HL-60/S4 (cell line): ENCODE data around the gene HNMT.
"Not testable (repeated sequence)": the region's sequence is repeated elsewhere in the genome, so short reads cannot be mapped to it uniquely, and the experiment has no call there.

ENCODE experiments used
- in situ Hi-C: fragments of 300-500 bp; cut with MboI; formaldehyde crosslinking; loops from 2 replicates; pipeline ENCODE4 v1.14.3; 2022; ENCODE audit warnings: low sequenced_read_pairs

The HNMT gene

GRCh38 chr2:137964066-137964858 is at the start of gene HNMT:
HNMT (plus strand) TSS chr2:137964473; CDS start chr2:137964492, 19 bp downstream.
- in situ Hi-C loops = no loop called here

GRCh38 chr2:137921105-137921880 is 43.0 kb upstream of the HNMT start:
- in situ Hi-C loops = no loop called here

DNA sequence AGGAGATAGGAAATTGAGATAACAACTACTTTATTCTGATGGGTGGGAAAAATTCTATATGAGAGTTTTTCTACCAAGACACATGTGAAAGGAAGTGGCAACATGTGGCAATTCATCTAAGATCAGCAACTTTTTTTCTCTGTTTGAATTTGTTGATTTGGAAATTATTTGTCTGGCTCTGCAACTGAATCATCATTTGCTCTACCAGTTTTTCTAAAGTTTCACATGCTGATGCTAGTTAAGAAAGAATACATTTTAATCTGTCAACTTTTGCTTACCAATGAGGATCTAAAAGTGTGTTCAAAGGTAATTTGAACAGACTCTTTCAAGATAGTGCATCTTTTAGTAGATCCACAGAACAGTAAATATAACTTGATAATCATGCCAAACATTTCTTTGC is 42.1 kb upstream of the HNMT start:
- in situ Hi-C loops = not testable (repeated sequence)

GRCh38 chr2:137924019-137924418 is 40.3 kb upstream of the HNMT start:
- in situ Hi-C loops = no loop called here

- in situ Hi-C loops = no loop called here
Measured at GRCh38 chr2:137925599-137925998, 38.7 kb upstream of the HNMT start.

DNA sequence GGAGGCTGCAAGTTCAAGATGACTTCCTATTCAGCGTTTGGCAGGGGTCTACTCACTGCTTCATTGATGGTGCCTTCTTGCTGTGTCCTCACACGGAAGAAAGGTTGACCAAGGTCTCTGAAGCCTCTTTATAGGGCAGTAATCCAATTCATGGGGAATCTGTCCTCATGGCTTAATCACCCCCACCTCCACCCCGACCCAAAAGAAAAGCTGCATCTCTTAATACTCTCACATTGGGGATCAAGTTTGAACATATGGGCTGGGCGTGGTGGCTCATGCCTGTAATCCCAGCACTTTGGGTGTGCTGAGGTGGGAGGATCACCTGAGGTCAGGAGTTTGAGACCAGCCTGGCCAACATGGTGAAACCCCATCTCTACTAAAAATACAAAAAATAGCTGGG is 36.4 kb upstream of the HNMT start:
- in situ Hi-C loops = no loop called here

GRCh38 chr2:137928547-137929518 is 35.4 kb upstream of the HNMT start:
- in situ Hi-C loops = no loop called here

GRCh38 chr2:137929519-137929916 is 34.8 kb upstream of the HNMT start:
- in situ Hi-C loops = no loop called here

GRCh38 chr2:137930146-137930545 is 34.1 kb upstream of the HNMT start:
- in situ Hi-C loops = no loop called here

GRCh38 chr2:137935591-137935990 is 28.7 kb upstream of the HNMT start:
- in situ Hi-C loops = no loop called here

DNA sequence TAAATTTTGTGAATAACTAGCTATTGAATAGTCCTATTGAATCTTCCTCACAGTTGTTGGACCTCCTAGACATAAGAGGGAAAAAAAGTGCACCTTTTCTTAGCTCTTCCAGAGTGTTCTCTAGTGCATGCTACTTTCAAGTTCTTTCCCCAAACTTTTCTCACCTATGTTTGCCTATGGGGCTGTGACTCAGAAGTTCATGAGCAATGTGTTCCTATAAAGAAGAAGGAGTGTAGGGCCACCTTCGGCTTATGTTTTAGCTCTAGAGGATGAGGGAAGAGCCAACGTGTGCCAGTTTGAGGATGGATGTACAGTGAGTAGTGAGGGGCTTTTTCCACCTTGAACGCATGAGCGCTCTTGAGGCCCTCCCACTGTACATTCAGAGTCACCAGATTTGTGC is 27.0 kb upstream of the HNMT start:
- in situ Hi-C loops = no loop called here

DNA sequence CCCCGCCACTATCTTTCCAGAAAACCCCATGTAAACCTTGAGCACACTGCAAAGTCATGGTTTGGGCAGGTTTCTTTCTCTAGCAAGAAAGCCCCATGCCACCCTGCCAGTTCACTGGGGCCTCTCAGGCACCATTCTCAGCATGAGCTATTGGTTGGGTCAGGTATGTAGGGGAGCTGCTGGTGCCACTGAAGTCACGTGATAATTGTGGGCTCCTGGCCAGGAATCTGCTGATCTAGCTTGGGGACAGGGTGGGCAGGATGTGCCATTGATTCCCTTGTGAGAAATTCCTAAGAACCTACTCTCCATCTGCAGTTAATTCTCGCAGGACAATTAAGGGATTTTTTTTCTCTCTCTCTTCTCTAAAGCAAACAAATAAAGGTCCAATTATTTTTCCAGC is 26.5 kb upstream of the HNMT start:
- in situ Hi-C loops = no loop called here

DNA sequence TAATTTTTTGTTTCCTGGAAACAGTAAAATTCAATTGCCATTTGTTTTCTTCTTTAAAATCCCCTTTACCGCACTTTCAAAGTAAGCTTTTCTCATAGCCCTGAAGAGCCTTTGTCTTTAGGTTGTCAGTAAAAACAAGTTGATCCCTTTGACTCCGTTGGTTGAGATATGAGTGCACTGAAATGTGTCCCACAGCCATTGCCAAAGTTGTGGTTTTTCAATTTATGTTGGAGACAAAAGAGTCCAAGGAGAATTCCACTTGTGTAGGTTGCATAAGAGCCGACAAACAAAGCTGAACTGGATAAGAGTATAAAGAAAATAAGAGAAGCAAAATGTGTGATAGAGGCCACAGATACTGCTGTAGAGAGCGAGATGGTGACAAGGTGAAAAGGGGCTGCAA is 26.1 kb upstream of the HNMT start:
- in situ Hi-C loops = no loop called here

DNA sequence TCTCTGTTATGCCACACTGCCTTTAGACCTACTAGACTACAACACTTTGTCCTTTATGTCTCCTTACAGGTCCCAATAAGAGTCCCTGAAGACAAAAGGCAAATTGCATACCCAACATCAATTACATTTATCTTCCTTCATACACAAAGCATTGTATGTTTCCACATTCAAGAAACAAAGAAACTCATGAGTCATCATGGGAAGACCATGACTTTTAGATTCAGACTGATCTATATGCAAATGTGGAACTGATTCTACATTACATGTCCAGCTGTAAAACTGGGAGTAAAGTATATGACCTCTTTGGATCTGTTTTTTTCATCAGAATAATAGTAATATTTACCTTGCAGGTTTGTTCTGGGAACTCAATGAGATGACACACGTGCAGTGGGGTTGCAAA is 25.2 kb upstream of the HNMT start:
- in situ Hi-C loops = no loop called here

DNA sequence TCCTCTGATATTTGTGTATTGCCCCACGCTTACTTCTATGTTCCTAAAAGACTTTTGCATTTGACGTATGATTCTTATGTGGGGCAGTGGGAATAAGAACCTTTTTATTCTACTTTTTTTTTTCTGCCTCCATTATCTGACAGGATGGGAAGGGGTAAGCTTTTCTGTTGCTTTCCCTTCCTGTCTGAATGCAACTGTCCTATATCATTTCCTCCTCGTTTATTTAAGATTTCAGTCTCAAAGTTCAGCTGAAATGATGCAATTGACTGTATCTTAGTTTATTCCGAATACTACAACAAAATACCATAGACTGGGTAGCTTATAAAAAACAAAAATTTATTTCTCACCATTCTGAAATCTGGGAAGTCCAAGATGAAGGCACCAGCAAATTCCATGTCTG is 24.1 kb upstream of the HNMT start:
- in situ Hi-C loops = no loop called here

DNA sequence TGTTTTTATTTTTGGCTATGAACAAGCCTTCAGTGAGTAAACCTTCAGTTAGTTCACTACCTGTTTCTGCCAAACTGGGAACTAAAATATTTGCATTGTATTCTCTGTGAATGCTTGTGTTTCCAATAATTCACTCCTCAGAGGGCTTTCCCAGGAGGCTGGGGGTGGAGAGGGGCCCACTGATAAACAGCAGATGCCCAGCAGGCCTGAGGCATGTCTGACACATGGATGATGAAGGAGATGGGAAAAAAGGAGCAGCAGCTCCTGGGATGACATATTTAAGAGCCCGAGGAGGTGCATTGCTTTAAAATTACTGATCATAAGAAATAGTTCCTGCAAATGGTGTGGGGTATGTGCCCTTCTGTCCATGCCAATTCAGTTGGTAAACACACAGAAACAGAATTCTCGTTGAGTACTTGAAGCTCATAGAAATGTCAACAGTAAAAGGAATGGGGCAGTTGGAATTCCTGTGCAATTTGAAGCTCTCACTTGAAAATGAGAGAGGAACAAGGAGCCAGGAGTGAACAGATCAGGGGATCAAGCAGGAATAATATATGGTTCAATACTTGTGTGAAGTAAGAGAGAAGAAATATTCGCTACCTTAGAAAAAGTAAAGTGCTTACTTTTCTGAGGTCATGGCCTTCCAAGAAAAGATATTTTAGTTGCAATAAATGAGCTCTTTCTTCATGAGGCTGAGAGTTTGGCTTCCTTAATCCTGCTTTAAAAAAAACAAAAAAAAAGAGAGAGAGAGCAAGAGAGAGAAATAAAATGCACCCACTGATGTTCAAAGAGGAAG is 22.0 kb upstream of the HNMT start:
- in situ Hi-C loops = no loop called here

DNA sequence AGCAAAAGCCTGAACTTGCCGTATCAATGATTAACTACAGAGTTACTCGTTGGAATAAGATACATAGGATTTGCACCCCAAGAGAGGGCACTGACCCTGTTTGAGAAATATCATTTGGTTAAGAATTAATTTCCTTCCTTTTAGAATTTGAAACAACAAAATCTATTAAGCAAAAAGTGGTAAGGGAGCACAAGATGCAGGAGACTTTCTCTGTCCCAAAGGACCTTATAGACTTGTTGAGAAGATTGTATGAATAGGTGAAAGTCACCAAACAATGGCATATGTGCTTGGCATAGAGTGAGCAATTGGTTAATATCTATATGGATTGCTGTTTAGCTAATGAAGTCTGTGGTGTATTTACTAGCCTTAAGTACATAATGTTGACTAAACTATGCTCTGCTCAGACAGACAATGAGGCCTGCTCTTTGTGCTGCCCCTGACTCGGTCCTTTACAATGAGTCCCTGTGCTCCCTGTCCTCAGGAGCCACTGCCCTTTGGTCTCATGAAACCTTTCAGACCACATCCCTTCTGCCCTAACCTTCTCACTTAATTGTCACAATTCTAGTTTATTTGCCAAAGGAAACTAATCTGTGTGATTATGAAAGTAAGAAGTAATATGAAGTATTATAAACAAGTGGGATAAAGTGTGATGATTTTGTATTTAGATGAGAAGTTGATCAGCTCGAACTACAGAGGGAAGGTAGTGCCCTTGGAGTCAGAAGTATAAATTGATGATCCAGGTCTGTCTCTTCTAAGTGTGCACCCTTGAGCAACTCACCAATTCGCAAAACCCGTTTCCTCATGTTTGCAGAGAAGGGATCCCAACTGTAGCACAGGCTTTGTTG is 21.2 kb upstream of the HNMT start:
- in situ Hi-C loops = no loop called here

GRCh38 chr2:137943678-137944347 is 20.5 kb upstream of the HNMT start:
- in situ Hi-C loops = no loop called here

DNA sequence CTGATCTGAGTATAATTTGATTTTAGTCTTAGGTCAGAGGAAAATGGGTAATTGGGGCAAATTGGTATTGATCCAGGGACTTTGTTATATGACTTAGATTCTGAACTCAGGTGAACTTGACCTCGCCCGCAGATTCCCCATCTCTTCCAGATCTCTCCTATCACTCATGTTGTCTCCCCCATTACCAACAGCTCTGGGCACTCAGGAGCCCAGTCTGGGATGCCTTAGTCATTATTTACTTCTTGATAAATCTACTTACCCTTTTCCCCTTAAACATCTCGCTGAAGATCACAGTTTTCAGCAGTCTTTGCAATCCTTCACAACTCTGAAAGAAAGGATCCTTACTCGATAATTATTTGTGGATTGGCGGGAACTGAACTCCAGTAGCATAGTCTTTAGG is 19.6 kb upstream of the HNMT start:
- in situ Hi-C loops = no loop called here
